Thyroid gland (tissue), 4 donors: Measurements from ENCODE around the gene TCHP.

Source experiments
- POLR2A ChIP-seq, 2 donors: fragments of 450-650 bp; IDR thresholded peaks; one replicate each; pipeline ENCODE4 v1.6.1; 2017; ENCODE audit warnings: antibody characterized with exemption in 2 of 2, mild to moderate bottlenecking in 2 of 2, moderate library complexity in 1 of 2
- TF ChIP-seq, protein P1 (sequence below), 6 experiments: fragments of 200-600 bp in 3 of 6; fragments of 450-650 bp in 3 of 6; sonication (generic) in 3 of 6; IDR thresholded peaks; one replicate each; pipeline ENCODE4 v1.5.1; 2016 to 2019; ENCODE audit warnings: antibody characterized with exemption in 6 of 6, mild to moderate bottlenecking in 2 of 6, inconsistent platforms in 1 of 6, moderate library complexity in 1 of 6

DNA sequence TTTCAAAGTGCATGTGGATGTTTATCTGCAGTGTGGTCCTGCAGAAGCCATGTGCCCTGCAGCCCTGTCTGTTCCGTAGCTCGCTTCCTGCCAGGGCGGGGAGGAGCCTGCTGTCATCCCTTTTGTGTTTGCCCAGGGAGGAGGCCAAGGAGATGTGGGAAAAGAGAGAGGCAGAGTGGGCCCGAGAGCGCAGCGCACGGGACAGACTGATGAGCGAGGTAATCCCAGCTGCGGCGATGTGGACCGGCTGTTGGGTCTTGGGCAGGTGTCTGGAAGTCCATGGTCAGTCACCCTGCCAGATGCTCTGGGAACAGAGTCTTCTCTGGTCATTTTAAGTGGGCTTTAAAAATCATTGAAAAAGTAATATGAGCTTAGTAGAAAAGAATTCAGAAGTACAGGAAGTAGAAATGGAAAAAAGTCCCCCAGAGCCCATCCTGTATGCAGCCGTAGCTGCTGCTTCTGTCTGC, 12.8 kb downstream of the TCHP start:
- TF ChIP-seq, protein P1, sequence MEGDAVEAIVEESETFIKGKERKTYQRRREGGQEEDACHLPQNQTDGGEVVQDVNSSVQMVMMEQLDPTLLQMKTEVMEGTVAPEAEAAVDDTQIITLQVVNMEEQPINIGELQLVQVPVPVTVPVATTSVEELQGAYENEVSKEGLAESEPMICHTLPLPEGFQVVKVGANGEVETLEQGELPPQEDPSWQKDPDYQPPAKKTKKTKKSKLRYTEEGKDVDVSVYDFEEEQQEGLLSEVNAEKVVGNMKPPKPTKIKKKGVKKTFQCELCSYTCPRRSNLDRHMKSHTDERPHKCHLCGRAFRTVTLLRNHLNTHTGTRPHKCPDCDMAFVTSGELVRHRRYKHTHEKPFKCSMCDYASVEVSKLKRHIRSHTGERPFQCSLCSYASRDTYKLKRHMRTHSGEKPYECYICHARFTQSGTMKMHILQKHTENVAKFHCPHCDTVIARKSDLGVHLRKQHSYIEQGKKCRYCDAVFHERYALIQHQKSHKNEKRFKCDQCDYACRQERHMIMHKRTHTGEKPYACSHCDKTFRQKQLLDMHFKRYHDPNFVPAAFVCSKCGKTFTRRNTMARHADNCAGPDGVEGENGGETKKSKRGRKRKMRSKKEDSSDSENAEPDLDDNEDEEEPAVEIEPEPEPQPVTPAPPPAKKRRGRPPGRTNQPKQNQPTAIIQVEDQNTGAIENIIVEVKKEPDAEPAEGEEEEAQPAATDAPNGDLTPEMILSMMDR (IDR thresholded peaks at IDR 0.05) = no peak
- TF ChIP-seq POLR2A (IDR thresholded peaks at IDR 0.05) = no peak
